Astrocyte (in vitro differentiated cells and primary cell): ENCODE data around the gene TIMM8B. TPM values are rescaled to one million over a fixed set of nuclear protein-coding genes. Genes with fewer than 3 reads are reported as not detected.

Experiments used
- DNase-seq: peaks from one replicate; pipeline ENCODE4 v3.0.0-alpha.2; 2010; ENCODE audit warnings: low read depth
- FAIRE-seq: peaks from 2 replicates; lab custom pipeline; 2011; peaks lifted over from hg19 to GRCh38; lab: Jason Lieb, UNC
- H2AFZ ChIP-seq: 2 replicates; pipeline ENCODE4 v1.6.0; 2012; ENCODE audit warnings: low read depth, low read length, inconsistent platforms
- H3K27ac ChIP-seq: 2 replicates; pipeline ENCODE4 v1.5.1; 2011; ENCODE audit warnings: low read depth, low read length, inconsistent platforms
- H3K27me3 ChIP-seq: 2 replicates; pipeline ENCODE4 v1.6.0; 2011; ENCODE audit warnings: low read length, inconsistent platforms; ENCODE audit not compliant: insufficient read depth
- H3K36me3 ChIP-seq: 2 replicates; pipeline ENCODE4 v1.5.1; 2011; ENCODE audit warnings: low read length, inconsistent platforms; ENCODE audit not compliant: insufficient read depth
- H3K4me1 ChIP-seq: 2 replicates; pipeline ENCODE4 v1.5.1; 2011; ENCODE audit warnings: low read length, inconsistent platforms; ENCODE audit not compliant: insufficient read depth
- H3K4me2 ChIP-seq: 2 replicates; pipeline ENCODE4 v1.6.0; 2012; ENCODE audit warnings: low read length, inconsistent platforms
- H3K4me3 ChIP-seq: 2 replicates; pipeline ENCODE4 v1.5.1; 2011; ENCODE audit warnings: low read depth, mild to moderate bottlenecking, low read length, inconsistent platforms; ENCODE audit not compliant: insufficient read depth
- H3K79me2 ChIP-seq: 2 replicates; pipeline ENCODE4 v1.6.0; 2012; ENCODE audit warnings: mild to moderate bottlenecking, low read length, inconsistent platforms; ENCODE audit not compliant: insufficient read depth
- H3K9ac ChIP-seq: 2 replicates; pipeline ENCODE4 v1.6.0; 2012; ENCODE audit warnings: mild to moderate bottlenecking, low read length, inconsistent platforms
- H3K9me3 ChIP-seq: 2 replicates; pipeline ENCODE4 v1.5.1; 2012; ENCODE audit warnings: low read depth, mild to moderate bottlenecking, low read length, inconsistent platforms; ENCODE audit not compliant: insufficient read depth
- H4K20me1 ChIP-seq: 2 replicates; pipeline ENCODE4 v1.6.0; 2012; ENCODE audit warnings: low read length, inconsistent platforms; ENCODE audit not compliant: insufficient read depth
- H3K27ac Mint-ChIP-seq: one replicate; pipeline ENCODE4 v1.8.0; 2021; ENCODE audit warnings: mild to moderate bottlenecking, mixed read lengths; ENCODE audit not compliant: unreplicated experiment
- H3K27me3 Mint-ChIP-seq: one replicate; pipeline ENCODE4 v1.8.0; 2021; ENCODE audit warnings: low read depth, mixed read lengths; ENCODE audit not compliant: unreplicated experiment
- H3K36me3 Mint-ChIP-seq: one replicate; pipeline ENCODE4 v1.8.0; 2021; ENCODE audit warnings: low read depth, mixed read lengths; ENCODE audit not compliant: unreplicated experiment
- H3K4me1 Mint-ChIP-seq: one replicate; pipeline ENCODE4 v1.8.0; 2021; ENCODE audit warnings: low read depth, mixed read lengths; ENCODE audit not compliant: unreplicated experiment
- H3K4me3 Mint-ChIP-seq: one replicate; pipeline ENCODE4 v1.8.0; 2021; ENCODE audit warnings: mild to moderate bottlenecking, moderate library complexity, mixed read lengths; ENCODE audit not compliant: unreplicated experiment
- H3K9me3 Mint-ChIP-seq: one replicate; pipeline ENCODE4 v1.8.0; 2021; ENCODE audit warnings: mild to moderate bottlenecking, mixed read lengths; ENCODE audit not compliant: unreplicated experiment
- EZH2 ChIP-seq: IDR thresholded peaks from 2 replicates; pipeline ENCODE4 v1.6.1; 2012; ENCODE audit warnings: mild to moderate bottlenecking, low read length, inconsistent platforms; ENCODE audit not compliant: insufficient read depth
- total RNA-seq: library from RNA; stranded (reverse); gene quantifications from 2 replicates; pipeline ENCODE4 v1.2.1, GENCODE V29; 2021
- TF ChIP-seq, protein P1 (sequence below): IDR thresholded peaks from 2 replicates; pipeline ENCODE4 v1.5.1; 2011; ENCODE audit warnings: low read depth, mild to moderate bottlenecking, inconsistent platforms, low read length, moderate library complexity; ENCODE audit not compliant: insufficient read depth

Gene TIMM8B
- total RNA-seq, 1 donor from 2014 or later, result 68.9 TPM

DNA sequence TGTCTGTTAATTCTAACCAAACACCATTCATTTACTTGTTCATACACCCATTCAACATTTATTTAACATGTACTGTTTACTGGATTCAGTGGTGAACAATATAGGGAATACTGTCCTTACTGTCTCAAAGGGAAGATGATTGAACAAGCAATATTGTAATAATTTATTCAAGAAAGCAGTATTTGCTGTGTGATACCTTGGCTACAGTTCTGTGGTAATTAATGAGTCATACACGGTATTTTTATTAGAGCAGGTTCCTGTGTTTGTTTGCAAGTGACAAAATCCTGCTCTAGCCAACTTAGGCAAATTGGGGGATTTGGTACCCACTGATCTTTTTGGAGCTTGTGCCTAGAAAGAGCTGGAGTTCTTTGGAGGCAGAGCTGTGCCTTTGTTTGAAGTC, 28.5 kb downstream of the TIMM8B start:
- H3K27ac ChIP-seq, result no peak overlapping the region
- H3K36me3 Mint-ChIP-seq, result peaks cover 11% of the 10 kb centered on the region
- H3K27me3 Mint-ChIP-seq, result no peaks in the 10 kb centered on the region
- TF ChIP-seq EZH2, result no peak
- TF ChIP-seq, protein P1, sequence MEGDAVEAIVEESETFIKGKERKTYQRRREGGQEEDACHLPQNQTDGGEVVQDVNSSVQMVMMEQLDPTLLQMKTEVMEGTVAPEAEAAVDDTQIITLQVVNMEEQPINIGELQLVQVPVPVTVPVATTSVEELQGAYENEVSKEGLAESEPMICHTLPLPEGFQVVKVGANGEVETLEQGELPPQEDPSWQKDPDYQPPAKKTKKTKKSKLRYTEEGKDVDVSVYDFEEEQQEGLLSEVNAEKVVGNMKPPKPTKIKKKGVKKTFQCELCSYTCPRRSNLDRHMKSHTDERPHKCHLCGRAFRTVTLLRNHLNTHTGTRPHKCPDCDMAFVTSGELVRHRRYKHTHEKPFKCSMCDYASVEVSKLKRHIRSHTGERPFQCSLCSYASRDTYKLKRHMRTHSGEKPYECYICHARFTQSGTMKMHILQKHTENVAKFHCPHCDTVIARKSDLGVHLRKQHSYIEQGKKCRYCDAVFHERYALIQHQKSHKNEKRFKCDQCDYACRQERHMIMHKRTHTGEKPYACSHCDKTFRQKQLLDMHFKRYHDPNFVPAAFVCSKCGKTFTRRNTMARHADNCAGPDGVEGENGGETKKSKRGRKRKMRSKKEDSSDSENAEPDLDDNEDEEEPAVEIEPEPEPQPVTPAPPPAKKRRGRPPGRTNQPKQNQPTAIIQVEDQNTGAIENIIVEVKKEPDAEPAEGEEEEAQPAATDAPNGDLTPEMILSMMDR, result no peak
- H3K4me3 ChIP-seq, result no peak overlapping the region
- no peak for DNase-seq
- no peak overlapping the region for H2AFZ ChIP-seq
- FAIRE-seq, result peak; percentile 41
- H3K9me3 ChIP-seq, result no peaks in the 10 kb centered on the region
- H3K9me3 Mint-ChIP-seq, result no peaks in the 10 kb centered on the region
- no peaks in the 10 kb centered on the region for H4K20me1 ChIP-seq
- H3K9ac ChIP-seq, result no peak overlapping the region
- no peak overlapping the region for H3K4me2 ChIP-seq
- peaks cover 22% of the 10 kb centered on the region for H3K36me3 ChIP-seq
- H3K4me1 ChIP-seq, result no peaks in the 10 kb centered on the region
- no peak overlapping the region for H3K4me3 Mint-ChIP-seq
- H3K4me1 Mint-ChIP-seq, result no peaks in the 10 kb centered on the region
- no peak overlapping the region for H3K27ac Mint-ChIP-seq
- no peaks in the 10 kb centered on the region for H3K79me2 ChIP-seq
- H3K27me3 ChIP-seq, result no peaks in the 10 kb centered on the region

DNA sequence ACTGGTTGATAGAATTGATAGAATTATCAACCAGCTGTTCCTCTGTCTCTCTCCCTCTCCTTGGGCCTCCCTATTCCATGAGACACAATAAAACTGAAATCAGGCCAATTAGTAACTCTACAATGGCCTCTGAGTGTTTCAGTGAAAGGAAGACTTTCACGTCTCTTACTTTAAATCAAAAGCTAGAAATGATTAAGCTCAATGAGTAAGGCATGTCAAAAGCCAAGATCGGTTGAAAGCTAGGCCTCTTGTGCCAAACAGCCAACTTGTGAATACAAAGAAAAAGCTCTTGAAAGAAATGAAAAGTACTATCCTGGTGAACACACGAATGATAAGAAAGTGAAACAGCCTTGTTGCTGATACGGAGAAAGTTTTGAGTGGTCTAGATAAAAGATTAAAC, 29.4 kb downstream of the TIMM8B start:
- FAIRE-seq (no peak), DNase-seq (no peak)
- H3K4me3 Mint-ChIP-seq, result no peak overlapping the region
- H3K36me3 ChIP-seq, result peaks cover 23% of the 10 kb centered on the region
- H4K20me1 ChIP-seq, result no peaks in the 10 kb centered on the region
- H3K4me1 ChIP-seq, result no peaks in the 10 kb centered on the region
- no peaks in the 10 kb centered on the region for H3K27me3 ChIP-seq
- H3K27ac ChIP-seq, result no peak overlapping the region
- TF ChIP-seq, protein P1, result no peak
- no peak for TF ChIP-seq EZH2
- no peak overlapping the region for H3K9ac ChIP-seq
- H3K27me3 Mint-ChIP-seq, result no peaks in the 10 kb centered on the region
- no peaks in the 10 kb centered on the region for H3K4me1 Mint-ChIP-seq
- no peaks in the 10 kb centered on the region for H3K9me3 Mint-ChIP-seq
- no peak overlapping the region for H3K4me2 ChIP-seq
- no peaks in the 10 kb centered on the region for H3K79me2 ChIP-seq
- no peak overlapping the region for H3K4me3 ChIP-seq
- H3K9me3 ChIP-seq, result no peaks in the 10 kb centered on the region
- H2AFZ ChIP-seq, result no peak overlapping the region
- H3K27ac Mint-ChIP-seq, result no peak overlapping the region
- peaks cover 11% of the 10 kb centered on the region for H3K36me3 Mint-ChIP-seq

DNA sequence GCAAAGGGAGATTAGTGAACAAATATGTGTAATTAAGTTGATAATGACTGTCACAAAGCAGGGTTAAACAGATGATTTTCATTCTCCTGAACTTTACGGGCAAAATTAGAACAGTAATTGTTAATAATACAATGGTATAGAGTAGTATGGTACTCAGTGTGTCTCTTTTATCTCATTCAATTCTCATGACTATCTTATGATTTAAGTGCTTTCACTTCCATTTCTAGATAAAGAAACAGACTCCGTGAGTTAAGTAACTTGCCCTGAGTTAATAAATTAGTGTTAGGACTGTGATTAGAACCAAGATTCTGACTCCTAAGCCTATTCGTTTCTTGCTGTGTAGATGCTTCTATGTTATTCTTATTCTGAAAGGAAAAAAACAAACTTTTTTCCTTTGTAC, 34.8 kb downstream of the TIMM8B start:
- H3K9me3 ChIP-seq, result no peaks in the 10 kb centered on the region
- no peaks in the 10 kb centered on the region for H3K27me3 ChIP-seq
- Mint-ChIP-seq H3K36me3 (peaks cover 20% of the 10 kb centered on the region), H3K27ac (no peak overlapping the region), H3K27me3 (no peaks in the 10 kb centered on the region), H3K9me3 (peaks cover 7% of the 10 kb centered on the region), H3K4me3 (no peak overlapping the region), H3K4me1 (peaks cover 3% of the 10 kb centered on the region)
- H3K36me3 ChIP-seq, result peaks cover 25% of the 10 kb centered on the region
- H3K27ac ChIP-seq, result no peak overlapping the region
- H3K9ac ChIP-seq, result no peak overlapping the region
- no peak for TF ChIP-seq EZH2
- TF ChIP-seq, protein P1, result no peak
- no peak overlapping the region for H3K4me2 ChIP-seq
- peaks cover 3% of the 10 kb centered on the region for H3K4me1 ChIP-seq
- H2AFZ ChIP-seq, result no peak overlapping the region
- peaks cover 3% of the 10 kb centered on the region for H3K79me2 ChIP-seq
- no peak for DNase-seq
- no peak for FAIRE-seq
- no peak overlapping the region for H3K4me3 ChIP-seq
- no peaks in the 10 kb centered on the region for H4K20me1 ChIP-seq
